Measurements from ENCODE around the gene GUF1.

DNA sequence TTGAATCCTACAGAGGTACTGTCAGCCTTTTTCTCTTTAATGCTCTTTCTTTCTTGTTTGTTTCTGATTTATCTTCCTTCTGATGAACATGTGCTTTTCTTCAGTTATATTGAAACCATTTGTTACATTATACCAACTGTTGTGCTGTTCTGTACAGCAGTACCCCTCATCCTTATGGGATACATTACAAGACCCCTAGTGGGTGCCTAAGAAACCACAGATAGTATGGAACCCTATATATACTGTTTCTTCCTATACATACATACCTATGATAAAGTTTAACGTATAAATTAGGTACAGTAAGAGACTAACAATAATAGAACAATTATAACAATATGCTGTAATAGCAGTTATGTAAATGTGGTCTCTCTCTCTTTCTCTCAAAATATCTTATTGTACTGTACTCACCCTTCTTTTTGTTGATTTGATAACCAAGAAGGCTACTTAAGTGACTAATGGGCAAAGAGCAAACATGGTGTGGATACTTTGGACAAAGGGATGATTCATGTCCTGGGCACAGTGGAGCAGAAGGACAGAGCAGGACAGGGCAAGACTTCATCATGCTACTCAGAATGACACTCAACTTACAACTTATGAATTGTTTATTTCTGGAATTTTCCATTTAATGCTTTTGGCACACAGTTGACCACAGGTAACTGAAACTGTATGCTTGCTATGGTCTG lies 16.1 kb upstream of the GUF1 start:
- TF ChIP-seq EZH2 (IDR thresholded peaks at IDR 0.05; ENCODE audit: insufficient read depth, low read length) = no peak
- TF ChIP-seq, protein P1, sequence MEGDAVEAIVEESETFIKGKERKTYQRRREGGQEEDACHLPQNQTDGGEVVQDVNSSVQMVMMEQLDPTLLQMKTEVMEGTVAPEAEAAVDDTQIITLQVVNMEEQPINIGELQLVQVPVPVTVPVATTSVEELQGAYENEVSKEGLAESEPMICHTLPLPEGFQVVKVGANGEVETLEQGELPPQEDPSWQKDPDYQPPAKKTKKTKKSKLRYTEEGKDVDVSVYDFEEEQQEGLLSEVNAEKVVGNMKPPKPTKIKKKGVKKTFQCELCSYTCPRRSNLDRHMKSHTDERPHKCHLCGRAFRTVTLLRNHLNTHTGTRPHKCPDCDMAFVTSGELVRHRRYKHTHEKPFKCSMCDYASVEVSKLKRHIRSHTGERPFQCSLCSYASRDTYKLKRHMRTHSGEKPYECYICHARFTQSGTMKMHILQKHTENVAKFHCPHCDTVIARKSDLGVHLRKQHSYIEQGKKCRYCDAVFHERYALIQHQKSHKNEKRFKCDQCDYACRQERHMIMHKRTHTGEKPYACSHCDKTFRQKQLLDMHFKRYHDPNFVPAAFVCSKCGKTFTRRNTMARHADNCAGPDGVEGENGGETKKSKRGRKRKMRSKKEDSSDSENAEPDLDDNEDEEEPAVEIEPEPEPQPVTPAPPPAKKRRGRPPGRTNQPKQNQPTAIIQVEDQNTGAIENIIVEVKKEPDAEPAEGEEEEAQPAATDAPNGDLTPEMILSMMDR (IDR thresholded peaks at IDR 0.05; ENCODE audit: insufficient read depth, low read depth, low read length) = no peak
